Ramos (cell line): ENCODE data around the gene ZNFX1.
"Not testable (repeated sequence)": the region's sequence is repeated elsewhere in the genome, so short reads cannot be mapped to it uniquely, and the experiment has no call there.

ENCODE experiments used
- in situ Hi-C: fragments of 300-500 bp; cut with MboI; formaldehyde crosslinking; loops from one replicate; pipeline ENCODE4 v1.14.3; 2022; ENCODE audit warnings: low sequenced_read_pairs; ENCODE audit not compliant: unreplicated experiment

Gene ZNFX1

GRCh38 chr20:49219091-49219923 lies 58.5 kb downstream of the ZNFX1 start, which contains the start of gene DDX27:
Gene DDX27 (plus strand): TSS chr20:49219416. CDS start chr20:49219449, 33 bp downstream.
- in situ Hi-C loops, result no loop called here

GRCh38 chr20:49218739-49219090 lies 59.1 kb downstream of the ZNFX1 start:
- in situ Hi-C loops, result not testable (repeated sequence)

- in situ Hi-C loops, result no loop called here
Observed at GRCh38 chr20:49216991-49217578, 60.8 kb downstream of the ZNFX1 start.

GRCh38 chr20:49215232-49215631 lies 62.6 kb downstream of the ZNFX1 start:
- in situ Hi-C loops, result no loop called here

- in situ Hi-C loops, result loop anchor here (5.0 kb wide), 1 partner anchor 82 kb away; no protein-coding TSS in a partner anchor
Observed at GRCh38 chr20:49214571-49214970, 63.3 kb downstream of the ZNFX1 start.

GRCh38 chr20:49210757-49211110 lies 67.1 kb downstream of the ZNFX1 start:
- in situ Hi-C loops, result loop anchor here (5.0 kb wide), 1 partner anchor 78 kb away; no protein-coding TSS in a partner anchor

- in situ Hi-C loops, result loop anchor here (5.0 kb wide), 1 partner anchor 78 kb away; no protein-coding TSS in a partner anchor
Observed at GRCh38 chr20:49210101-49210756, 67.6 kb downstream of the ZNFX1 start.

GRCh38 chr20:49207076-49207475 lies 70.8 kb downstream of the ZNFX1 start:
- in situ Hi-C loops, result no loop called here

- in situ Hi-C loops, result no loop called here
Observed at GRCh38 chr20:49203746-49204145, 74.1 kb downstream of the ZNFX1 start.

- in situ Hi-C loops, result no loop called here
Observed at GRCh38 chr20:49203011-49203410, 74.8 kb downstream of the ZNFX1 start.

- in situ Hi-C loops, result no loop called here
Observed at GRCh38 chr20:49199729-49200293, 78.0 kb downstream of the ZNFX1 start.

- in situ Hi-C loops, result not testable (repeated sequence)
Observed at GRCh38 chr20:49192944-49193518, 84.8 kb downstream of the ZNFX1 start.
